DMS114 treated with DMSO at 0.1 percent for 48 hours (cell line): Measurements from ENCODE around the gene NPIPB2.

Experiments used
- DNase-seq: peaks from one replicate; lab custom pipeline; 2025; ENCODE audit not compliant: unreplicated experiment; lab: John Stamatoyannopoulos, UW

The NPIPB2 gene

GRCh38 chr16:11907160-11907970 is 34.5 kb downstream of the NPIPB2 start:
- DNase-seq: no peak

- DNase-seq: no peak
Measured at GRCh38 chr16:11903906-11904305, 37.9 kb downstream of the NPIPB2 start.

GRCh38 chr16:11901091-11901490 is 40.8 kb downstream of the NPIPB2 start:
- no peak for DNase-seq

GRCh38 chr16:11896486-11897176 is 45.2 kb downstream of the NPIPB2 start:
- DNase-seq: no peak

GRCh38 chr16:11893571-11893970 is 48.3 kb downstream of the NPIPB2 start:
- DNase-seq: no peak

GRCh38 chr16:11892761-11893160 is 49.1 kb downstream of the NPIPB2 start:
- no peak for DNase-seq

GRCh38 chr16:11890231-11890965 is 51.4 kb downstream of the NPIPB2 start:
- DNase-seq: no peak

GRCh38 chr16:11886881-11887280 is 55.0 kb downstream of the NPIPB2 start:
- DNase-seq: no peak

GRCh38 chr16:11884035-11884434 is 57.8 kb downstream of the NPIPB2 start:
- DNase-seq: no peak

GRCh38 chr16:11880007-11880406 is 61.8 kb downstream of the NPIPB2 start:
- DNase-seq: no peak

GRCh38 chr16:11877374-11877773 is 64.5 kb downstream of the NPIPB2 start:
- DNase-seq: no peak
